HepG2 (cell line): ENCODE measurements around the gene ADAM19. TPM values are rescaled to one million over a fixed set of nuclear protein-coding genes. Genes with fewer than 3 reads are reported as not detected.

Source experiments
- ARID2 ChIP-seq: sonication (generic); formaldehyde crosslinking; IDR thresholded peaks from 2 replicates; pipeline ENCODE4 v1.8.1; 2022; ENCODE audit warnings: mild to moderate bottlenecking, missing genetic modification reagents, borderline replicate concordance
- CREB1 ChIP-seq, 2 experiments: fragments of 450-650 bp in 1 of 2; IDR thresholded peaks; 2 replicates each; pipeline ENCODE4 v1.6.1; 2016 to 2017; ENCODE audit warnings: control low read depth in 1 of 2, mild to moderate bottlenecking in 1 of 2, missing compliant biosample characterization in 1 of 2, missing genetic modification characterization in 1 of 2
- CSRNP2 ChIP-seq: sonication (generic); formaldehyde crosslinking; conservative IDR thresholded peaks from 2 replicates; pipeline ENCODE4 v1.8.0; 2022; ENCODE audit warnings: low read depth, missing genetic modification reagents
- NBN ChIP-seq: fragments of 450-650 bp; conservative IDR thresholded peaks from 2 replicates; pipeline ENCODE4 v1.6.1; 2017
- POGK ChIP-seq: sonication (generic); formaldehyde crosslinking; conservative IDR thresholded peaks from 2 replicates; pipeline ENCODE4 v1.8.0; 2022; ENCODE audit warnings: mild to moderate bottlenecking, moderate library complexity, missing genetic modification reagents
- RXRB ChIP-seq: IDR thresholded peaks from 2 replicates; pipeline ENCODE4 v1.6.1; 2016; ENCODE audit warnings: borderline replicate concordance, missing genetic modification reagents, missing compliant biosample characterization
- STAG1 ChIP-seq: sonication (generic); formaldehyde crosslinking; IDR thresholded peaks from 2 replicates; pipeline ENCODE4 v1.4.0; 2020; ENCODE audit warnings: missing genetic modification reagents
- ZFX ChIP-seq: sonication (generic); formaldehyde crosslinking; IDR thresholded peaks from 2 replicates; pipeline ENCODE4 v1.4.0; 2020; ENCODE audit warnings: mild to moderate bottlenecking, low read depth, missing genetic modification reagents, moderate library complexity
- ZNF331 ChIP-seq: sonication (generic); formaldehyde crosslinking; IDR thresholded peaks from 2 replicates; pipeline ENCODE4 v1.4.0; 2020; ENCODE audit warnings: missing genetic modification reagents
- polyA plus RNA-seq, 8 experiments: library from polyadenylated mRNA; depleted of rRNA in 3 of 8; stranded (reverse) in 7 of 8; unstranded in 1 of 8; fragments of >200 nt; fragmentation: Illumina TruSeq in 4 of 8; extraction: Trizol in 4 of 8; gene quantifications; 2 replicates each; pipeline versions ENCODE4 v1.2.1 to v1.2.3, GENCODE V29; 2011 to 2016; ENCODE audit warnings: low read depth in 4 of 8, missing spikeins in 1 of 8, mixed read lengths in 1 of 8; ENCODE audit not compliant: insufficient read depth in 1 of 8
- total RNA-seq, 5 experiments: library from RNA; depleted of rRNA; stranded (reverse); fragments of >200 nt; fragmentation: Illumina TruSeq; extraction: Trizol; gene quantifications; 2 replicates each; pipeline ENCODE4 v1.2.3, GENCODE V29; 2016; ENCODE audit warnings: low read depth in 1 of 5

Gene ADAM19
- total and polyA plus RNA-seq, 2 of the 13 experiments (the other 11 are each of a cell fraction or from before 2014, with no cell fraction given), result 0.38 to 0.74 TPM

GRCh38 chr5:157476702-157477408 is 98.7 kb downstream of the ADAM19 start (continued):
- TF ChIP-seq CSRNP2 (CRISPR knock-in tag) (no peak), POGK (CRISPR knock-in tag) (0 out of 2 replicates have a peak, but pooled peaks have one; percentile 17), NBN (no peak), ARID2 (CRISPR knock-in tag) (no peak), STAG1 (CRISPR knock-in tag) (peak; percentile 82), RXRB (CRISPR knock-in tag) (peak; percentile 18; the same call in 1 of the 2 replicates), ZFX (CRISPR knock-in tag) (peak; percentile 21; the same call in 1 of the 2 replicates), CREB1 (IDR thresholded peaks at IDR 0.05) (peak; percentile 52; the same call in 1 of the 2 replicates), CREB1 (CRISPR knock-in tag; IDR thresholded peaks at IDR 0.05) (no peak), ZNF331 (CRISPR knock-in tag) (no peak)
